OCI-LY7 (cell line): ENCODE data around the gene TRAPPC14.

Experiments used
- EZH2phosphoT487 ChIP-seq: fragments of 200-600 bp; sonication (generic); IDR thresholded peaks from 2 replicates; pipeline ENCODE4 v1.6.1; 2018; ENCODE audit warnings: low read depth, borderline replicate concordance, mild to moderate bottlenecking, mixed run types, antibody characterized with exemption, low read length, moderate library complexity, mixed read lengths
- TF ChIP-seq, protein P1 (sequence below): fragments of 200-600 bp; sonication (generic); conservative IDR thresholded peaks from 2 replicates; pipeline ENCODE4 v1.5.1; 2014; ENCODE audit warnings: mild to moderate bottlenecking, antibody characterized with exemption, low read length, moderate library complexity, mixed read lengths

DNA sequence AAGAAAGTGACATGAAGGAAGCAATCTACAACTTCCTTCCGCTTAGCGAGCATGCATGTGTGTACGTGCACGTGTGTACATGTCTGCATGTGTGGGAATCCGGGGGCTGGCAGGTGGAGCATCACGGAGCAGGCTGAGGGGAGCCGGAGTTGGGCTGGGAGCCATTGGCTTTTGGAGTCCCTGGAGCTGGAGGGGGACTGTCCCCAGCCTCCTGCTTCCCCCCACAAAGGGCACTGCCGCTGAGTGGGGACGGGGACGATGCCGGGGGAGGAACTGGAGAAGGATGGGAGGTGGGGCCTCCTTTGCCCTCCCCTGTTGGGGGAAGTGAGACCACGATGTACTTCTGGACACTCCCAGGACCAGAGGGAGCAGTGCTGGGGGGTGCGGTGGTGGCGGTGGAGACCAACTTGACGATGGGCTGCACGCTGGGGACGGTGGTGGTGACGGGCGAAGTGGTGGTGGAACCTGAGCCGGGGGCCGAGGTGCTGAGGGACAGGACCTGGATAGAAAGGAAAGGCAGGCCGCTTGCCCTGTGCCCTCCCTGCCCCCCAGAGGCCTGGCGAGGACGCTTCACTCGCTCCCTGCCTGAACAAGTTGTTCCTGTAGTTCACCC, 51.3 kb downstream of the TRAPPC14 start:
- TF ChIP-seq, protein P1, sequence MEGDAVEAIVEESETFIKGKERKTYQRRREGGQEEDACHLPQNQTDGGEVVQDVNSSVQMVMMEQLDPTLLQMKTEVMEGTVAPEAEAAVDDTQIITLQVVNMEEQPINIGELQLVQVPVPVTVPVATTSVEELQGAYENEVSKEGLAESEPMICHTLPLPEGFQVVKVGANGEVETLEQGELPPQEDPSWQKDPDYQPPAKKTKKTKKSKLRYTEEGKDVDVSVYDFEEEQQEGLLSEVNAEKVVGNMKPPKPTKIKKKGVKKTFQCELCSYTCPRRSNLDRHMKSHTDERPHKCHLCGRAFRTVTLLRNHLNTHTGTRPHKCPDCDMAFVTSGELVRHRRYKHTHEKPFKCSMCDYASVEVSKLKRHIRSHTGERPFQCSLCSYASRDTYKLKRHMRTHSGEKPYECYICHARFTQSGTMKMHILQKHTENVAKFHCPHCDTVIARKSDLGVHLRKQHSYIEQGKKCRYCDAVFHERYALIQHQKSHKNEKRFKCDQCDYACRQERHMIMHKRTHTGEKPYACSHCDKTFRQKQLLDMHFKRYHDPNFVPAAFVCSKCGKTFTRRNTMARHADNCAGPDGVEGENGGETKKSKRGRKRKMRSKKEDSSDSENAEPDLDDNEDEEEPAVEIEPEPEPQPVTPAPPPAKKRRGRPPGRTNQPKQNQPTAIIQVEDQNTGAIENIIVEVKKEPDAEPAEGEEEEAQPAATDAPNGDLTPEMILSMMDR, result no peak
- TF ChIP-seq EZH2phosphoT487, result no peak
